Vagina (tissue), 2 donors: ENCODE data around the gene PRODH.

Source experiments
- CTCF ChIP-seq, 3 experiments: fragments of 450-650 bp in 2 of 3; fragments of 200-600 bp in 1 of 3; sonication (generic) in 1 of 3; IDR thresholded peaks; one replicate each; pipeline ENCODE4 v1.5.1; 2017 to 2019; ENCODE audit warnings: antibody characterized with exemption in 3 of 3, mild to moderate bottlenecking in 2 of 3, moderate library complexity in 2 of 3
- POLR2AphosphoS5 ChIP-seq, 2 donors: sonication (generic); formaldehyde crosslinking; IDR thresholded peaks; one replicate each; pipeline ENCODE4 v1.9.0; 2017; ENCODE audit warnings: antibody characterized with exemption in 2 of 2, mild to moderate bottlenecking in 2 of 2, low read depth in 1 of 2; ENCODE audit not compliant: insufficient read depth in 1 of 2

DNA sequence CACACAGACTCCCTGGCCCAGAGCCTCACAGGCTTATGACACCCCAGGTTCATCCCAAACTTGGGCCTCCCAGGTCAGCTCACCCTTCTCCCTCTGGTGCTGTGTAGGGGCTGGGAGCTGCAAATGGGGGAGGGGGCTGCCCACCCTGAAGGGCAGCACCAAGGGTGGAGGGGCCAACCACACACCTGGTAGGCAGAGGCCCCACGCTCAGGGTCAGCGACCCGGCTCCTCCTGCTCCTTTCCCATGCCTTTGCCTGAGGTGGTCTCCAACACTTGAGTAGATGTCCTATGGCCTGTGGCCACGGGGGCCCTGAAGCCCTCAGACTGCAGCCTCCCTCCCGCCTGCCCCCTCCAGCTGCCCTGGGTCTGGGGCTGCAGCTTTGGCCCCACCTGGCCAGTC, 26.5 kb downstream of the PRODH start:
- TF ChIP-seq CTCF (IDR thresholded peaks at IDR 0.05) (no peak), POLR2AphosphoS5 (IDR thresholded peaks at IDR 0.05; ENCODE audit: insufficient read depth in 1 of 2, low read depth in 1 of 2) (no peak)
